ENCODE measurements around the gene MAGI3.

MAGI3 gene

DNA sequence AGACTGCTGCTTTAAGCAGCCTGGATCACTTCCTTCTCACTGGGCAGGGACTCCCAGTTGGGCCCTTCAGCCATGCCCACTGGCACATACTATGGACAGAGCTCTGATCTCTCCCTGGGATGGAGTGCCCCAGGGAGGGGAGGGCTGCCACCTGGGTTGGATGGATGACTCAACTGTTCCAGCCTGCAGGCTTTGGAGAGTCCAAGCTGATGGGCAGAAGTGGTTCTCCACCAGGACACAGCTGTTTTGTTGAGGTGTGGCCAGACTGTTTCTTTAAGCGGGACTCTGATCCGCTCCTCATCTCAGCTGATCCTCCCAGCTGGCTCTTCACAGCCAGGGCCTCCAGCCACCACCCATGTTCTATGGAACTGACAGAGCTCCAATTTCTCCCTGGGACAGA, 166.9 kb downstream of the MAGI3 start:
- TF ChIP-seq, protein P1, sequence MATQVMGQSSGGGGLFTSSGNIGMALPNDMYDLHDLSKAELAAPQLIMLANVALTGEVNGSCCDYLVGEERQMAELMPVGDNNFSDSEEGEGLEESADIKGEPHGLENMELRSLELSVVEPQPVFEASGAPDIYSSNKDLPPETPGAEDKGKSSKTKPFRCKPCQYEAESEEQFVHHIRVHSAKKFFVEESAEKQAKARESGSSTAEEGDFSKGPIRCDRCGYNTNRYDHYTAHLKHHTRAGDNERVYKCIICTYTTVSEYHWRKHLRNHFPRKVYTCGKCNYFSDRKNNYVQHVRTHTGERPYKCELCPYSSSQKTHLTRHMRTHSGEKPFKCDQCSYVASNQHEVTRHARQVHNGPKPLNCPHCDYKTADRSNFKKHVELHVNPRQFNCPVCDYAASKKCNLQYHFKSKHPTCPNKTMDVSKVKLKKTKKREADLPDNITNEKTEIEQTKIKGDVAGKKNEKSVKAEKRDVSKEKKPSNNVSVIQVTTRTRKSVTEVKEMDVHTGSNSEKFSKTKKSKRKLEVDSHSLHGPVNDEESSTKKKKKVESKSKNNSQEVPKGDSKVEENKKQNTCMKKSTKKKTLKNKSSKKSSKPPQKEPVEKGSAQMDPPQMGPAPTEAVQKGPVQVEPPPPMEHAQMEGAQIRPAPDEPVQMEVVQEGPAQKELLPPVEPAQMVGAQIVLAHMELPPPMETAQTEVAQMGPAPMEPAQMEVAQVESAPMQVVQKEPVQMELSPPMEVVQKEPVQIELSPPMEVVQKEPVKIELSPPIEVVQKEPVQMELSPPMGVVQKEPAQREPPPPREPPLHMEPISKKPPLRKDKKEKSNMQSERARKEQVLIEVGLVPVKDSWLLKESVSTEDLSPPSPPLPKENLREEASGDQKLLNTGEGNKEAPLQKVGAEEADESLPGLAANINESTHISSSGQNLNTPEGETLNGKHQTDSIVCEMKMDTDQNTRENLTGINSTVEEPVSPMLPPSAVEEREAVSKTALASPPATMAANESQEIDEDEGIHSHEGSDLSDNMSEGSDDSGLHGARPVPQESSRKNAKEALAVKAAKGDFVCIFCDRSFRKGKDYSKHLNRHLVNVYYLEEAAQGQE (IDR thresholded peaks at IDR 0.05; ENCODE audit: insufficient read depth in 1 of 2, low read depth in 2 of 2, low read length in 2 of 2), result no peak
- no peak for TF ChIP-seq POLR2AphosphoS5 (IDR thresholded peaks at IDR 0.05; ENCODE audit: low read depth, low read length)
- no peak for TF ChIP-seq SIN3A (IDR thresholded peaks at IDR 0.05; ENCODE audit: borderline replicate concordance, insufficient read depth, low read length)
- no peak for TF ChIP-seq TAF1 (IDR thresholded peaks at IDR 0.05; ENCODE audit: borderline replicate concordance, insufficient read depth, low read length)
- no peak for TF ChIP-seq FOXP2 (optimal IDR thresholded peaks at IDR 0.05; ENCODE audit: borderline replicate concordance, extremely low read depth, extremely low read length, insufficient read depth)

DNA sequence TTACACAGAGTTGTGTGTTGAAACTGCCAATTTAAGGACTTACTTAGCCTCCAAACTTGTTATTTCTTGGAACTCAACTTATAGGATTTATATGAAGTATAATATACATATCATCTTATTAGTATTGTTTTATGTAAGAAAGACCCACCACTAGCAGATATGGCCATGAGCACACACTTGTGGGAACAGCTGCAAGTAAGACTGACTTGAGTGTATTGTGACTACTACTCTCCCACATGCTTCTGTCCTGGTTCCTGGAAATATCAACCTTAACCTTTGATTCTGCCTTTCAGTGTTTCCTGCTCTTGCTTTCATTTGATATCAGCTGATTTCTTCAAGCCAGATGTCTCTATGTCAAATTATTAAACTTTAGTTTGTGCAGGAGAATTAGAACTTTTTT, 175.3 kb downstream of the MAGI3 start:
- TF ChIP-seq POLR2AphosphoS5 (IDR thresholded peaks at IDR 0.05; ENCODE audit: low read depth, low read length), result no peak
- TF ChIP-seq, protein P1 (IDR thresholded peaks at IDR 0.05; ENCODE audit: insufficient read depth in 1 of 2, low read depth in 2 of 2, low read length in 2 of 2), result no peak
- TF ChIP-seq TAF1 (IDR thresholded peaks at IDR 0.05; ENCODE audit: borderline replicate concordance, insufficient read depth, low read length), result no peak
- no peak for TF ChIP-seq SIN3A (IDR thresholded peaks at IDR 0.05; ENCODE audit: borderline replicate concordance, insufficient read depth, low read length)
- no peak for TF ChIP-seq FOXP2 (optimal IDR thresholded peaks at IDR 0.05; ENCODE audit: borderline replicate concordance, extremely low read depth, extremely low read length, insufficient read depth)

- TF ChIP-seq POLR2AphosphoS5 (IDR thresholded peaks at IDR 0.05; ENCODE audit: low read depth, low read length), result no peak
- TF ChIP-seq SIN3A (IDR thresholded peaks at IDR 0.05; ENCODE audit: borderline replicate concordance, insufficient read depth, low read length), result no peak
- no peak for TF ChIP-seq FOXP2 (optimal IDR thresholded peaks at IDR 0.05; ENCODE audit: borderline replicate concordance, extremely low read depth, extremely low read length, insufficient read depth)
These were observed 177.1 kb downstream of the MAGI3 start for GRCh38 chr1:113567427-113567826.

DNA sequence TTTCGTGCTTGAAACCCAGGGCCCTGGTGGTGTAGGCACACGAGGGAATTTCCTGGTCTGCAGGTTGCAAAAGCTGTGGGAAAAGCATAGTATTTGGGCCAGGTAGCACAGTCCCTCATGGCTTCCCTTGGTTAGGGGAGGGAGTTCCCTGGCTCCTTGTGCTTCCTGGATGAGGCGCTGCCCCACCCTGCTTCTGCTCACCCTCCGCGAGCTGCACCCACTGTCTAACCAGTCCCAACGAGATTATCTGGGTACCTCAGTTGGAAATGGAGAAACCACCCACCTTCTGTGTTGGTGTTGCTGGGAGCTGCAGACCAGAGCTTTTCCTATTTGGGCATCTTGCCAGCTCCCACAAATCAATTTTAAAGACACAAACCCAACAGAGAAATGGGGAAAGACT, 186.0 kb downstream of the MAGI3 start:
- TF ChIP-seq SIN3A (IDR thresholded peaks at IDR 0.05; ENCODE audit: borderline replicate concordance, insufficient read depth, low read length) (no peak), POLR2AphosphoS5 (IDR thresholded peaks at IDR 0.05; ENCODE audit: low read depth, low read length) (no peak), FOXP2 (optimal IDR thresholded peaks at IDR 0.05; ENCODE audit: borderline replicate concordance, extremely low read depth, extremely low read length, insufficient read depth) (no peak), TAF1 (IDR thresholded peaks at IDR 0.05; ENCODE audit: borderline replicate concordance, insufficient read depth, low read length) (no peak)
- TF ChIP-seq, protein P1 (IDR thresholded peaks at IDR 0.05; ENCODE audit: insufficient read depth in 1 of 2, low read depth in 2 of 2, low read length in 2 of 2), result no peak

DNA sequence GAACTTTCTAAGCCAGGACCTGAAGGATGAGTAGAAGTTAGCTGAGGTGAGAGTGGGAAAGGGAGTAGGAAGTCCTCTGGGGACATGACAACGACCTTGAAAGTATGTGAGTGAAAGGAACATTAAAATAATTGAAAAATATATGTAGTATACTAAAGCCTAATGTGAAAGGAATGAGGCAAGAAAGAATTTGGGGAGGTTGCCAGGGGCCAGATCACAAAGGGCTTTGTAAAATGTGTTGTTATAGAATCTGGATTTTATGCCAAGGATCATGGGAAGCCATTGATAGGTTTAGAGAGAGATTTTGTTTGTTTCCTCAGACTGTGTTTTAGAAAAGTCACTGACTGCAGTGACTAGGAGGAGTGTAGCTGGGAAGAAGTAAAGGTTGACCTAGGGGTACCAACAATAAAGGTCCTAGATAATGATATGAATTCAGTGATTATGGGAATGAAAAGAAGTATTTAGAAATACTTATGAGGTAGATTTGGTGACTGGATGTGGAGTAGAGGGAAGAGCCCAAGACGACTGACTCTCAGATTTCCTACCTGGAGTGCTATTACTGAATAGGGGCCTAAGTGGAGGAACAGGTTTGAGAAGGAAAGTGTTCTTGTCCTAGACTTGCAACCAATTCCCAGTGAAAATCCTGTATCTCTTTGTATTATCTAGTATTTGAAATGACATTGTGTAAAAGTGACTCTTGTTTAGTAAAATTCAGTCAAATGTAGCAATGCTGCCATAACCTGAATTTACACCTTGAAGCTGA, 189.1 kb downstream of the MAGI3 start:
- TF ChIP-seq SIN3A (IDR thresholded peaks at IDR 0.05; ENCODE audit: borderline replicate concordance, insufficient read depth, low read length), result no peak

DNA sequence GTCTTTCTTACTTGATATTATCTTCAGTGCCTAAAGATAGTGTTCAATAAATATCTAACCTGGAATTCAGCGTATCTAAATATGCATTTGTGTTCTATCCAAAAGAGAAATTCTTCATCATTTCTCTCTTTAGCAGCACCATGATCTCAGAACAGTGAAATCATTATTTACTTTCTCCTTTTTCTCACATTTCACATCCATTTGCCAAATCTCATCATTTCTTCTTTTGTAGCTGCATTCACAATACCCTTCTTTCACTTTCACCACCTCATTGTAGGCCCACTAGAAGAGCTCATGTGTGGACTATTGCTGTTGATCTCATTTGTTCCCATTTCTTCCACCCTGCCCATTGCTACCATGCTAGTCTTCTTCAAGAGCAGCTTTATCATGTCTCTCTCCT, 191.0 kb downstream of the MAGI3 start:
- TF ChIP-seq SIN3A (IDR thresholded peaks at IDR 0.05; ENCODE audit: borderline replicate concordance, insufficient read depth, low read length) (no peak), POLR2AphosphoS5 (IDR thresholded peaks at IDR 0.05; ENCODE audit: low read depth, low read length) (no peak), TAF1 (IDR thresholded peaks at IDR 0.05; ENCODE audit: borderline replicate concordance, insufficient read depth, low read length) (no peak), FOXP2 (optimal IDR thresholded peaks at IDR 0.05; ENCODE audit: borderline replicate concordance, extremely low read depth, extremely low read length, insufficient read depth) (no peak)
- TF ChIP-seq, protein P1 (IDR thresholded peaks at IDR 0.05; ENCODE audit: insufficient read depth in 1 of 2, low read depth in 2 of 2, low read length in 2 of 2), result no peak

Measured in PFSK-1 (cell line).